ENCODE measurements around the gene MMP11. TPM values are rescaled to one million over a fixed set of nuclear protein-coding genes. Genes with fewer than 3 reads are reported as not detected.
A peak's percentile ranks its signal among the peaks of the same experiment; 100 is the strongest.

MMP11 gene
- total RNA-seq, 1 experiment from 2014 or later, result 48.2 TPM

DNA sequence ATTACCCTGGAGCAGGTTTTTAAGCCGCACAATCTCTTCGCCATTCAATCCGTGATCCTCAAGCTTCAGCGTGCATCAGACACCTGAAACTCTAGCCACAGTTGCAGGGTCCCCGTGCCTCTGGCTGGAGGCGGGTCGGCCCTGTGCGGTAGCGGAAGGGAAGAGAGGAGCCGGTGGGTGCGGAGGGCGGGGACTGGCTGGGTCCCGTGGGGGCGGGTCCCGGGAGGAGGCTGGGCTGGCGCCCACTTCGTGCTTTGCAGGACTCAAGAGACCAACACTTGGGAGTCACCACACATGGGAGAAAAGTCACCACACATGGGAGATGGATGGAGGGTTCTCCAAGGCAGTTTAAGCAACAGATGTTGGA is 9.1 kb upstream of the MMP11 start:
- peak; percentile 68 for DNase-seq
- Histone ChIP-seq H3K4me3 (ENCODE audit: low read length) (peak overlapping the region; percentile 88; the same call in 1 of the 2 replicates), H4K20me1 (ENCODE audit: insufficient read depth, low read depth, low read length) (peaks cover 16% of the 10 kb centered on the region), H3K9ac (ENCODE audit: low read length) (peak overlapping the region; percentile 99), H3K9me2 (replicated peaks; ENCODE audit: insufficient read depth, low read length) (no peaks in the 10 kb centered on the region), H3K27ac (ENCODE audit: low read length) (peak overlapping the region; percentile 97), H3K79me2 (ENCODE audit: low read length) (peaks cover 23% of the 10 kb centered on the region), H3K9me3 (ENCODE audit: low read length) (no peaks in the 10 kb centered on the region), H3K27me3 (ENCODE audit: low read length) (no peaks in the 10 kb centered on the region), H3K36me3 (ENCODE audit: insufficient read depth, low read length) (peaks cover 28% of the 10 kb centered on the region), H2AFZ (ENCODE audit: low read length) (no peak overlapping the region), H3K4me2 (ENCODE audit: low read depth, low read length, poor library complexity, severe bottlenecking) (peak overlapping the region; percentile 87), H3K4me1 (ENCODE audit: low read length) (peaks cover 57% of the 10 kb centered on the region)

DNA sequence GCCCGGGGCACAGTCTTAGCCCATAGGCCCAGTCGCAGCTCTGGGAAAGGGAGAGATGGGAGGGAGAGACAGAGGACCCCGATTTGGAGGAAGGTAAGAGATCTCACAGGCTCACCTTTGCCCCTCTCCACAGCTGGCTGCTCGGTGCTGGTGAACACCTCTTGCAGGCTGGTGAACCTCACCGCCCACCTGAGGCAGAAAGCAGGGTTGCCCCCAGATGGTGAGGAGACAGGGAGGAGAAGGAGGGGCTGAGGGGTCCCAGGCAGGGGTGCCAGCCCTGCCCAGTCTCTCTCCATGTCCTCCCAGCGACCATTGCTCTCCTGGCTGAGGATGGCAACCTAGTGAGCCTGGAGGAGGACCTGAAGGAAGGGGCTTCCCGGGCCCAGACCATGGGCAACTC is 8.7 kb upstream of the MMP11 start:
- Histone ChIP-seq H3K79me2 (ENCODE audit: low read length) (peaks cover 23% of the 10 kb centered on the region), H3K9me3 (ENCODE audit: low read length) (no peaks in the 10 kb centered on the region), H3K36me3 (ENCODE audit: insufficient read depth, low read length) (peaks cover 28% of the 10 kb centered on the region), H4K20me1 (ENCODE audit: insufficient read depth, low read depth, low read length) (peaks cover 16% of the 10 kb centered on the region), H2AFZ (ENCODE audit: low read length) (no peak overlapping the region), H3K27me3 (ENCODE audit: low read length) (no peaks in the 10 kb centered on the region), H3K9me2 (replicated peaks; ENCODE audit: insufficient read depth, low read length) (no peaks in the 10 kb centered on the region), H3K4me3 (ENCODE audit: low read length) (peak overlapping the region; percentile 88; the same call in 1 of the 2 replicates), H3K27ac (ENCODE audit: low read length) (peak overlapping the region; percentile 97), H3K9ac (ENCODE audit: low read length) (peak overlapping the region; percentile 99), H3K4me1 (ENCODE audit: low read length) (peaks cover 59% of the 10 kb centered on the region), H3K4me2 (ENCODE audit: low read depth, low read length, poor library complexity, severe bottlenecking) (peak overlapping the region; percentile 87)
- DNase-seq, result peak; percentile 61

DNA sequence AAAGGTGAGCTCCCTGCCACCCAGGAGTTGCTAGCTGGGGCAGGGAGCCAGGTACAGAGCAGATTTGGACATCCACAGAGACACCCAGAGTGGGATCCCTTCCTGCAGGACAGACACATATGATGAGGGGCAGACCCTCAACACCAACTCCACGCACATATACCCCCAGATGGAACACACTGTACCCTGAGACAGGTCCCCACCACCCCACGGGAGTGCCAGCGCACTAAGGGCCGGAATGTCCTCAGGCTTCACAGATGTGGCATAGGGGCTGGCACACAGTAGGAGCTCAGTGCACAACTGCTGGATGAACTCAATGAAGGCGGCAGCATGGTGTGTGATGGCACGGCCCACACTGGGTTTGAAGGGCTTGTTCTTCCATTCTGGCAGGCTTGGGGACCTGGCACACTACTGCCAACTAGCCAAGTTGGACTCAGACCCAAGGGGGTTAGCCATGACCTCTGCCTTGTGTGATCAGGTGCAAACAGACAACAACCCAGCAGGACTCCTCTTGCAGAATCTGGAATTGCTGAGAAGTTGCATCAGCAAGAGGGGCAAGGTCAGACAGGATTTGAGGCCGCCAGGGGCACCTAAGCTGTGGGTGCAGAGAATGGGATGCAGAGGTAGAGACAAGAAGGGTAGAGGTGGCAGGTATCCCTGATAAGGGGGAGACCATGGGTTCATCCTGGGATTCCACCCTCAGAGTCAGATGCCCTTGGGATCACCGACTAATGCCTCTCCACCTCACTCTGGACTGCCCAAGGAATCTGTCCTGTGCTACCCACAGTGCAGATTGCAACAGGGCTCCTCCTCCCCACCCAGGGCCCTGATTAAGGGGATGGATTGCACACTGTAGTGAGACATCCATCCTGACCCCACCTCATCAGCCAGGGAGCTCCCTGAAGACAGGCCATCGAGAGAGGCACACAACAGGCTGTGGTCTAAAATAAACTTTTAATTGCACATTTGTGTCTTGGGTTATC is 7.5 kb upstream of the MMP11 start:
- no peaks in the 10 kb centered on the region for H3K9me2 ChIP-seq (replicated peaks; ENCODE audit: insufficient read depth, low read length)

DNA sequence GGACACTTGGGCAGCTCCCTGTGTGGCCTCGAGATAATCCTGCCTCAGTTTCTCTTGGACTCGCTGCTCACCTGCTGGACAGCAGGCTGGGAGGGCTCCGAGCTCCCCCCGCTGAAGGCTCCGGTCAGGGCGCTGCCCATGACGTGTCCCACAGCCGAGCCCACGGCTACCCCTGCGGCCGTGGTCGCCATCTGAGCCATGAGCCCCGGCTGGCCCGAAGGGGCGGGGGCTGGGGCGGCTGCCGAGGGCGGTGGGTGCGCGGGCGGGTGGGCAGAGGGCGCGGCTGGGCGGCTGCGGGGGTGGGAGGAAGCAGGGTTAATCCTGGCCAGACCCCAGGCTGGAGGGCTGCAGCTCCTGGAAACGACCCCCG is 5.4 kb upstream of the MMP11 start:
- peak overlapping the region; percentile 97 for H3K27ac ChIP-seq (ENCODE audit: low read length)
- peaks cover 23% of the 10 kb centered on the region for H3K79me2 ChIP-seq (ENCODE audit: low read length)
- peak overlapping the region; percentile 88 for H3K4me3 ChIP-seq (ENCODE audit: low read length)
- peak overlapping the region; percentile 87 for H3K4me2 ChIP-seq (ENCODE audit: low read depth, low read length, poor library complexity, severe bottlenecking)
- no peaks in the 10 kb centered on the region for H3K27me3 ChIP-seq (ENCODE audit: low read length)
- peaks cover 28% of the 10 kb centered on the region for H3K36me3 ChIP-seq (ENCODE audit: insufficient read depth, low read length)
- H3K9me3 ChIP-seq (ENCODE audit: low read length), result no peaks in the 10 kb centered on the region
- no peak overlapping the region for H2AFZ ChIP-seq (ENCODE audit: low read length)
- H3K9ac ChIP-seq (ENCODE audit: low read length), result peak overlapping the region; percentile 99
- H4K20me1 ChIP-seq (ENCODE audit: insufficient read depth, low read depth, low read length), result peaks cover 16% of the 10 kb centered on the region
- no peak for DNase-seq
- peaks cover 83% of the 10 kb centered on the region for H3K4me1 ChIP-seq (ENCODE audit: low read length)
- H3K9me2 ChIP-seq (replicated peaks; ENCODE audit: insufficient read depth, low read length), result no peaks in the 10 kb centered on the region

More for the DNA sequence above, 7.5 kb upstream of the MMP11 start:
- H3K4me1 ChIP-seq (ENCODE audit: low read length), result peaks cover 68% of the 10 kb centered on the region
- peak overlapping the region; percentile 88; the same call in 1 of the 2 replicates for H3K4me3 ChIP-seq (ENCODE audit: low read length)
- H3K9ac ChIP-seq (ENCODE audit: low read length), result peak overlapping the region; percentile 99
- H3K27ac ChIP-seq (ENCODE audit: low read length), result peak overlapping the region; percentile 97
- peaks cover 16% of the 10 kb centered on the region for H4K20me1 ChIP-seq (ENCODE audit: insufficient read depth, low read depth, low read length)
- no peaks in the 10 kb centered on the region for H3K9me3 ChIP-seq (ENCODE audit: low read length)
- H2AFZ ChIP-seq (ENCODE audit: low read length), result no peak overlapping the region
- no peaks in the 10 kb centered on the region for H3K27me3 ChIP-seq (ENCODE audit: low read length)
- H3K79me2 ChIP-seq (ENCODE audit: low read length), result peaks cover 23% of the 10 kb centered on the region
- H3K36me3 ChIP-seq (ENCODE audit: insufficient read depth, low read length), result peaks cover 28% of the 10 kb centered on the region
- peak; percentile 47 for DNase-seq
- peak overlapping the region; percentile 87 for H3K4me2 ChIP-seq (ENCODE audit: low read depth, low read length, poor library complexity, severe bottlenecking)

DNA sequence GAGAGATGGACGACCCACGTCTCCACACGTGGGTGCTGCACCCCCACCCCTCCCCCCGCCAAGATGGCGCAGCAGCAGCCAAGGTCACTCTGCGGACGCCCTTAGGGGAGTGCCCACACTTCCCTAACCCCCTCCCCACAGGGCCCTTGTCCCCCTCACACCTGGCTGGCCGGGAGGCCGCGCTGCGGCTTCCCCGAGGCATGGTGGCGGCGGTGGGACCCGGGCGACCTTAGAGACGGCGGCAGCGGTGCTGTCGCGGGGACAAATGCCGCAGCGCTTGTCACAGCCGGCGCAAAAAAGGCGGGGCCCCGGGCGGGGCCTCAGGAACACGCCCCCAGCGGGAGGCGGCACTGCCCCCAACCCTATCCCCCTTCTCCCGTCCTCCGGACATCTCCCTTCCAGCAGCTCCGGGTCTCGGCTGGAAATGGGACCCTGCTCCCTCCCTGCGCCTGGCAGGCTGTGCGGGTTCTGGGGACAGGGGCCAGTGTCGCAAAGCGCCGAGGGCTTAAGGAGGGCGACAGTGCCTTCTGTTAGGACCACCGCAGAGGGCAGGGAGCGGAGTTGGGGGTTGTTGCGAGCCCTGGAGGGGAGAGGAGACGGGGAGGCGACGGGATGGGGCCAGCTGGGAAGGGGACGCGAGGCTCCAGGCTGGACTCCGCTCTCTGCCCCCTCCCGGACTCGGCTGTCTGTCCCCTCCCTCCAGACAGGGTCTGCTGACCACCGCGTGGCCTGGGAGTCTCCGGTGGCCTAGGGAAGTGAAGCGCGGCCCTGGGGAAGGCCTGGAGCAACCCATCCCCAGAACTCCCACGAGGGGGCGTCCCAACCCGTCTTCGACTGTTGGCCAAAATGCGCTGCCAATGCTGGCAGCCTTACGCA is 4.7 kb upstream of the MMP11 start, which contains the start of gene CHCHD10:
Gene CHCHD10 (minus strand): TSS at position 300 of the 876 bp plus-strand sequence. CDS start 98 bp downstream, at position 202.
- H3K27ac ChIP-seq (ENCODE audit: low read length), result peak within 1 kb of the TSS; percentile 97
- DNase-seq, result peak; percentile 96
- H3K36me3 ChIP-seq (ENCODE audit: insufficient read depth, low read length), result peaks cover 28% of the 10 kb centered on the region
- peak within 1 kb of the TSS; percentile 87 for H3K4me2 ChIP-seq (ENCODE audit: low read depth, low read length, poor library complexity, severe bottlenecking)
- no peaks in the 10 kb centered on the region for H3K9me2 ChIP-seq (replicated peaks; ENCODE audit: insufficient read depth, low read length)
- peak within 1 kb of the TSS; percentile 88 for H3K4me3 ChIP-seq (ENCODE audit: low read length)
- no peak within 1 kb of the TSS for H2AFZ ChIP-seq (ENCODE audit: low read length)
- no peaks in the 10 kb centered on the region for H3K9me3 ChIP-seq (ENCODE audit: low read length)
- peaks cover 81% of the 10 kb centered on the region for H3K4me1 ChIP-seq (ENCODE audit: low read length)
- peaks cover 16% of the 10 kb centered on the region for H4K20me1 ChIP-seq (ENCODE audit: insufficient read depth, low read depth, low read length)
- no peaks in the 10 kb centered on the region for H3K27me3 ChIP-seq (ENCODE audit: low read length)
- peaks cover 23% of the 10 kb centered on the region for H3K79me2 ChIP-seq (ENCODE audit: low read length)
- peak within 1 kb of the TSS; percentile 99 for H3K9ac ChIP-seq (ENCODE audit: low read length)

DNA sequence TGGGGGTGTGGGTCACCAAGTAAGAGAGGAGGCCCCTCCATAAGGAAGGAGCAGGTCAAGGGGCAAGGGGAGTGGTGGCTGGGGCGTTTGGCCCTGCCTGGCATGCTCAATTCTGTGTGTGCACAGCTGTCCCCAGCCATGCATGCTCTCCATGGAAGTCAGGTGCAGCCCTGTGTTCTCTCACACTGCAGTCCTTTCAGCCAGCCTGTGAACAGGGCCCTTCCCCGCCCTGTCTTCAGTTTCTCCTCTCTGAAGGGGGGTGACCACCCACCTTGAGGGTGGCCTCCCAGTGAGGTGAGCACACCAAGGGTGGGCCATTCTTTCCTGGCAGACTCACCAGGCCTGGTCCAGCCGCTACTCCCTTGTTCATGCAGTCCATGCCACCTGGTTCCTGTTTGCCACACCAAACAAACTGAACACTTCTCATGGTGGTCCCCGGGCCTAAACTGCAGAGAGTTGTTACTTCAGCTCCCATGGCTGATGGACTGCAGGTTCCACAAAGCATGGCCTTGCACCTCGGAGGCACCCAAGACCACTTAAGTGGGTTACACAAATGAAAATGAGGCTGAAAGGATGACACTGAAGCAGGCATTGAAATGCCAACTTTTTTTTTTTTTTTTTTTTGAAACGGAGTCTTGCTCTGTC is 3.2 kb upstream of the MMP11 start:
- peak overlapping the region; percentile 99 for H3K9ac ChIP-seq (ENCODE audit: low read length)
- H3K27ac ChIP-seq (ENCODE audit: low read length), result peak overlapping the region; percentile 97
- no peaks in the 10 kb centered on the region for H3K9me2 ChIP-seq (replicated peaks; ENCODE audit: insufficient read depth, low read length)
- peaks cover 79% of the 10 kb centered on the region for H3K4me1 ChIP-seq (ENCODE audit: low read length)
- no peaks in the 10 kb centered on the region for H3K9me3 ChIP-seq (ENCODE audit: low read length)
- peak overlapping the region; percentile 47; the same call in 1 of the 2 replicates for H2AFZ ChIP-seq (ENCODE audit: low read length)
- no peaks in the 10 kb centered on the region for H3K27me3 ChIP-seq (ENCODE audit: low read length)
- peak; percentile 67 for DNase-seq
- H3K4me2 ChIP-seq (ENCODE audit: low read depth, low read length, poor library complexity, severe bottlenecking), result peak overlapping the region; percentile 87
- peak overlapping the region; percentile 88 for H3K4me3 ChIP-seq (ENCODE audit: low read length)
- peaks cover 24% of the 10 kb centered on the region for H3K36me3 ChIP-seq (ENCODE audit: insufficient read depth, low read length)
- H4K20me1 ChIP-seq (ENCODE audit: insufficient read depth, low read depth, low read length), result peaks cover 14% of the 10 kb centered on the region
- H3K79me2 ChIP-seq (ENCODE audit: low read length), result peaks cover 37% of the 10 kb centered on the region

DNA sequence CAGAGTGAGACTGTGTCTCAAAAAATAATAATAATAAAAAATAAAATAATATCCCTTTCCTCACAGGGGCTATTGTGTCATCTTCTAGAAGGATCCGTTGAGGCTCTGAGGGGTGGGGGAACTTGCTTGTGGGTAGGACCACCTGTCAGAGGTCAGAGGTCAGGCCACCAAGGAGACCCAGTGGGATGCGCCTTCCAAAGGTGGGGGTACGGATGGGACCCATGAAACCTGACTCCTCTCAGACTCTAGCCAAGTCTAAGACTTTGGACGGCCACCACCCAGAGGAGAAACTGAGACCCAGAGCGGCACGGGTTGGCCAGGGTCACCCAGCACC is 367 bp upstream of the MMP11 start:
- Histone ChIP-seq H3K4me3 (ENCODE audit: low read length) (peak overlapping the region; percentile 87), H3K9me2 (replicated peaks; ENCODE audit: insufficient read depth, low read length) (no peaks in the 10 kb centered on the region), H3K4me2 (ENCODE audit: low read depth, low read length, poor library complexity, severe bottlenecking) (peak overlapping the region; percentile 68), H3K9ac (ENCODE audit: low read length) (peak overlapping the region; percentile 92), H3K36me3 (ENCODE audit: insufficient read depth, low read length) (no peaks in the 10 kb centered on the region; the same call in 1 of the 2 replicates), H2AFZ (ENCODE audit: low read length) (peak overlapping the region; percentile 87; the same call in 1 of the 2 replicates), H3K27ac (ENCODE audit: low read length) (peak overlapping the region; percentile 97), H3K27me3 (ENCODE audit: low read length) (no peaks in the 10 kb centered on the region), H3K4me1 (ENCODE audit: low read length) (peaks cover 55% of the 10 kb centered on the region), H4K20me1 (ENCODE audit: insufficient read depth, low read depth, low read length) (peaks cover 4% of the 10 kb centered on the region; the same call in 1 of the 2 replicates), H3K9me3 (ENCODE audit: low read length) (no peaks in the 10 kb centered on the region), H3K79me2 (ENCODE audit: low read length) (peaks cover 25% of the 10 kb centered on the region)
- peak; percentile 65 for DNase-seq
